Measurements from ENCODE around the gene SERHL2.
A peak's percentile ranks its signal among the peaks of the same experiment; 100 is the strongest.
"Not testable (repeated sequence)": the region's sequence is repeated elsewhere in the genome, so short reads cannot be mapped to it uniquely, and the experiment has no call there.

Gene SERHL2, protein sequence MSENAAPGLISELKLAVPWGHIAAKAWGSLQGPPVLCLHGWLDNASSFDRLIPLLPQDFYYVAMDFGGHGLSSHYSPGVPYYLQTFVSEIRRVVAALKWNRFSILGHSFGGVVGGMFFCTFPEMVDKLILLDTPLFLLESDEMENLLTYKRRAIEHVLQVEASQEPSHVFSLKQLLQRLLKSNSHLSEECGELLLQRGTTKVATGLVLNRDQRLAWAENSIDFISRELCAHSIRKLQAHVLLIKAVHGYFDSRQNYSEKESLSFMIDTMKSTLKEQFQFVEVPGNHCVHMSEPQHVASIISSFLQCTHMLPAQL

DNA sequence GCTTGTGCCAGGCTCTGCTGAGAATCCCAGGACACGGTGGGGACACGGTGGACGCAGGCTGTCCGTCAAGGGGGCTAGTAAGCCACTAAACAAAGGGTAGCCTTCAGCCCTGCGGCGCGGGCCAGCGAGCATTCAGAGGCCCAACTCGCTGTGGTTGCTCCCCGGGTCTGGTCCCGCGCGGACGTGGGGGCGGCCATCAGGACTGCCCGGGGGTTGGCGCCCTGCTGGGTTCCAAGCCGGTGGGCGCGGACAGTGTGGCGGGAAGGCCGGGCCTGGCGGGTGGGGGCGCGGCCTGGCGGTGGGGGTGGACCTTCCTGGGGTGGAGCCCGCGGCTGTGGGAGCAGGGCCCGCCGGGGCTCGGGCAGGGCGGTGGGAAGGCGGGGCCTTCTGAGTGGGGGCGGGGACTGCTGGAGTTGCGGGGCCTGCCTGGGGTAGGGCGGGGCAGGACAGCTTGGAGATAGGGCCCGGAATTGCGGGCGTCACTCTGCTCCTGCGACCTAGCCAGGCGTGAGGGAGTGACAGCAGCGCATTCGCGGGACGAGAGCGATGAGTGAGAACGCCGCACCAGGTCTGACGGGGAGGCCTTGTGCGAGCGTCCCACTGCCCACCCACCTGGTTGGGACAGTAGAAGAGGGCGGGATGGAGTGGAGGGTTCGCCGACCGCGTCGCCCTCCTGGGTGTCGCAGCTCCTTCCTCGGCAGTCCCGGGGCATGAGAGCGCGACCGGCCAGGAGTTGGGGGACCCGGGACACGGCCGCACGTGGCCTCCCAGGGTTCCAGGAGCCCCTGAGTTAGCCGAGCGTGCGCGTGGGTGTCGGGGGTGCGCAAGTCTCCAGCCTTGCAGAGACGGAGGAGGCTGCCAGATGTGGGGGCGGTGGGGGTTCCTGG, at the start of gene SERHL2:
SERHL2 (plus strand) TSS at position 482 of the 887 bp plus-strand sequence; CDS start at position 547, 65 bp downstream.
- TF ChIP-seq, protein P1, sequence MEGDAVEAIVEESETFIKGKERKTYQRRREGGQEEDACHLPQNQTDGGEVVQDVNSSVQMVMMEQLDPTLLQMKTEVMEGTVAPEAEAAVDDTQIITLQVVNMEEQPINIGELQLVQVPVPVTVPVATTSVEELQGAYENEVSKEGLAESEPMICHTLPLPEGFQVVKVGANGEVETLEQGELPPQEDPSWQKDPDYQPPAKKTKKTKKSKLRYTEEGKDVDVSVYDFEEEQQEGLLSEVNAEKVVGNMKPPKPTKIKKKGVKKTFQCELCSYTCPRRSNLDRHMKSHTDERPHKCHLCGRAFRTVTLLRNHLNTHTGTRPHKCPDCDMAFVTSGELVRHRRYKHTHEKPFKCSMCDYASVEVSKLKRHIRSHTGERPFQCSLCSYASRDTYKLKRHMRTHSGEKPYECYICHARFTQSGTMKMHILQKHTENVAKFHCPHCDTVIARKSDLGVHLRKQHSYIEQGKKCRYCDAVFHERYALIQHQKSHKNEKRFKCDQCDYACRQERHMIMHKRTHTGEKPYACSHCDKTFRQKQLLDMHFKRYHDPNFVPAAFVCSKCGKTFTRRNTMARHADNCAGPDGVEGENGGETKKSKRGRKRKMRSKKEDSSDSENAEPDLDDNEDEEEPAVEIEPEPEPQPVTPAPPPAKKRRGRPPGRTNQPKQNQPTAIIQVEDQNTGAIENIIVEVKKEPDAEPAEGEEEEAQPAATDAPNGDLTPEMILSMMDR (IDR thresholded peaks at IDR 0.05; ENCODE audit: low read depth, low read length) = no peak
- H3K4me3 ChIP-seq (ENCODE audit: low read depth, low read length) = peak within 1 kb of the TSS; percentile 56

DNA sequence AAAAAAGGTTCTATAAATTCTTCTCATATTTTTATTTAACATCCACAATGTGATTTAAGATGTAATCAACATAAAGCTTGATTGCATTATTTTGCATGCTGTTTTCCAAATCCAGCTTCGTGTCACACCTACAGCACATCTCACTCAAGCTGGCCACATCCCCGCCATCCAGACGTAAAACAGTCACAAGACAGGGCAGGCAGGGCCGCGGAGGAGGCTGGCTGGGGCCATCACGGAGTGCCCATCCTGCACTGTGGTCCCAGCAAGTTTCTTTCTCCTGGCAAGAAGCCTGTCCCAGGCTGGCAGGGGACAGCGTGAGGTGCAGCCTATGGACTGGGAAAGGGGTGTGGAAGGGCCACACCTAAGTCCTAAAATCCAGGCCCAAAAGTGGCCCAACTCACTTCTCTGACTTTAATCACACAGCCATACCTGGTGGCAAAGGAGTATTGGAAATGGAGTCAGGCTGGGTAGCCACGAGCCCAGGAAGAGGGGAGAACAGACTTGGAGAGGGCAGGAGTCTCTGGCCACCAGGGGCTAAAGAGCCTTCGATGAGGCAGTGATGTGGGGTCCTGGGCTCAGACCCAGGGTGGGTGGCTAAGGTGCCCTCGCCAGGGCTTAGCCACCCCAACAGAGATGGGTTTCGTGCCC, 45.3 kb upstream of the SERHL2 start:
- not testable (repeated sequence) for H3K4me3 ChIP-seq (ENCODE audit: low read depth, low read length)

DNA sequence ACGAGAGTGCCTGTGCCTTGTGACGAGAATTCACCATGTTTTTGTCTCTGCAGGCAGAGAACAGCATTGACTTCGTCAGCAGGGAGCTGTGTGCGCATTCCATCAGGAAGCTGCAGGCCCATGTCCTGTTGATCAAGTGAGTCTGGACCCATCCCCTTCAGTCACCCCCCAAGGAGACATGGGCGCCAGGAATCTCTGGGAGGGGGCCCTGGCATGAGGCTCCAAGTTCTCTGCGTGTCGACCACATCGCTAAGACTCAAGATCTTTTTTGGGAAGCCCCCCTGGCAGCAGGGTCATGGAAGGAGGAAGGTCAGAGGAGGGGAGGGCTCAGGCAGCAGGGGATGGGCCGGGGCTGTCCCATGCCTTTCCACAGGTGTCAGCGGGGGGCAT, 44.8 kb upstream of the SERHL2 start:
- H3K4me3 ChIP-seq (ENCODE audit: low read depth, low read length) = not testable (repeated sequence)

DNA sequence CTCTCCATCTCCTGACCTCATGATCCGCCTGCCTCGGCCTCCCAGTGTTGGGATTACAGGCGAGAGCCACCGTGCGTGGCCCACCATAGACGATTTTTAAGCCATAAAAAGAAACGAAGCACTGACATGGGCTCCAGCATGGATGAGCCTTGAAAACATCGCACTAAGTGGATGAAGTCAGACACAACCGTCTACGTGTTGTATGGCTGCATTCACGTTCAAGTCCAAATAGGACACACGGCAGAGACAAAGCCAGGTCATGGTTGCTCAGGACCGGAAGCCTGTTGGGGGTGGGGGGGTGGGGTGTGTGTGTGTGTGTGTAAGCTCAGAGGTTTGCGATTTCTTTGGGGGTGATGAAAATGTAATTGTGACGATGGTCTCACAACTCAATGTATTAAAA, 44.2 kb upstream of the SERHL2 start:
- no peak overlapping the region for H3K4me3 ChIP-seq (ENCODE audit: low read depth, low read length)
- TF ChIP-seq, protein P1 (IDR thresholded peaks at IDR 0.05; ENCODE audit: low read depth, low read length) = no peak

DNA sequence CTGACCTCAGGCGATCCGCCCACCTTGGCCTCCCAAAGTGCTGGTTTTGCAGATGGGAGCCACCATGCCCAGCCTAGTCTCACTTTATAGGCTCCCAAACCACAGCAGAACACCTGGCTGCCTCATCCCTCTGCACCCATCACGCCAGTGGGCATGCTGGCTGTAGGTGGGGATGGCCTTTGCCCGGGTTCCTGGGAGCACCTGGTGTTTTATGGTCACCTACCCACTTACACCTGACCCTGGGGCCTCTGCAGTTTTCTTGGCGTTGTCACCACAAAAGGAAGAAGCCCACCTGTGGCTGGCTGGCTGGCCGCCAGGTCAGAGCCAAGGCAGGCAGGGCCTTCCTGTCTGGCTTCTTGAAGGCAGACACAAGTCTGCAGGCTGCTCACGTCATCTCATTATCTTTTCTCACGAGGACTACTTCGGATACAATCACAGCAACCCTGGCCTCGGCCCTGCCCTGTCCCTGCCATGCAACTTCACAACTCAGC, 42.3 kb upstream of the SERHL2 start:
- H3K4me3 ChIP-seq (ENCODE audit: low read depth, low read length) = no peak overlapping the region
- TF ChIP-seq, protein P1 (IDR thresholded peaks at IDR 0.05; ENCODE audit: low read depth, low read length) = no peak

DNA sequence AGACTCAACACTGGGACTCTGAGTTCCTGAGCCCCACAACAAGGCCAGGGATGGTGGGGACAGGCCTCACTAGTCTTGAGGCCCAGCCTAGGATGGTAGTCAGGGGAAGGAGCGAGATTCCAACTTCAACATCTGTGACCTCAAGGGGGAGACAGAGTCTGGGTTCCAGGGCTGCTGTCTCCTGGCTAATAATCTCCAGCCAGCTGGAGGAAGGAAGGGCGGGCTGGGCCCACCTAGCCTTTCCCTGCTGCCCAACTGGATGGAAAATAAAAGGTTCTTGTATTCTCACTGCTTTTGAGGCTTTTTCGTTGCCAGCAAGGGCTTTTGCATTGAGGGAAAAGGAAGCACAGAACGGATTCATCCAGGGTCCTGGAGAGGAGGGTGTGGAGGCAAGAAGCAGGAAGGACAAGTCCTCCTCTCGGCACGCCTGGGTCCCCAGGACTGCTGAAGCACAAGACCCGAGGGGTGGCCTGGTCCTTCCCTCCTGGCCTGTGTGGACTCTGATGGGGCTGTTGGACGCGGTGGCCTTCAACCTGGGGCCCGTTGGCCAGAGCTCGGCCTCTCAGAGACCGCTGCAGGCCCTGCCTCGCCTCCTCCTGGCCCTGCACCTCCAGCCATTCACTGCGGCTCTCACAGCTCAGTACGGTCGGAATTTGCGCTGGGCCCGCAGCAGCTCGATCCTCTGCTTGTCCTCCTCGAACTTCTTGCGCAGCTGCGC, 41.3 kb upstream of the SERHL2 start:
- not testable (repeated sequence) for H3K4me3 ChIP-seq (ENCODE audit: low read depth, low read length)

DNA sequence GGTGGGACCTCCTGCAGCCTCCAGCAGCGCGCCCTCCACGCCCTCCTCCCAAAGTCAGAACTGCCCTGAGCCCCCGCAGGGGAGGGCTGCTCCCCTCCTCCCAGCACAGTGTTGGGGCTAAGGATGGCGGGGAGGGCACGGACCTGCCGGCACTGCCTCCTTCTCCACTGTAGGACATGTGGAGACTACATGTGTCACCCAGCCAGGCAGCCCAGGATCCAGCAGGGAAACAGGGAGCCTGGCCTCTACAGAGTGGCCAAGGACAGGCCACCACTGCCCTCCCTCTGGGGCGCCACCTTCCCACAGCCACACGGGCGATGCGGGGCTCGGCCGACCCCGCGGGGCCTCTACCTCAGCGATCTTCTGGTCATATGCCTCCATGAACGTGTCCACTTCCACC, 39.4 kb upstream of the SERHL2 start:
- H3K4me3 ChIP-seq (ENCODE audit: low read depth, low read length) = not testable (repeated sequence)

DNA sequence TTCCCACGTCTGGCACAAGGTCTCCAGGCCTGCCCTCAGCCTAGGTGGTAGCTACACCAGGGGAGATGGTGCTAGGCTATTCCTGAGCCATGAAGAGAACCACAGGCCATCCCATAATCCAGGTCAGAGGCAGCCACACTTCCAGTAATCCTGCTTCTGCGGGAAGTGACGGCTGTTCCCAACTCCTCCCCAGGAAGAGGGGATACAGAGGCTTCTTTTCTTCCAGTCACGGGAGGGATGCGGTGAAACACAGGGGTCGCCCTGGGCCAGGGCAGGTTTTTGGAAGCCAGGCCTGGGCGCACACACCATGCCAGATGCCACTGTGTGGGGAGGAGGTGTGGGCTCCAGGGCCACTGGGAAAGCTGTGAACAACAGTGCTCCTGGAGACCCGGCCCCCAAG, 38.5 kb upstream of the SERHL2 start:
- H3K4me3 ChIP-seq (ENCODE audit: low read depth, low read length) = not testable (repeated sequence)

DNA sequence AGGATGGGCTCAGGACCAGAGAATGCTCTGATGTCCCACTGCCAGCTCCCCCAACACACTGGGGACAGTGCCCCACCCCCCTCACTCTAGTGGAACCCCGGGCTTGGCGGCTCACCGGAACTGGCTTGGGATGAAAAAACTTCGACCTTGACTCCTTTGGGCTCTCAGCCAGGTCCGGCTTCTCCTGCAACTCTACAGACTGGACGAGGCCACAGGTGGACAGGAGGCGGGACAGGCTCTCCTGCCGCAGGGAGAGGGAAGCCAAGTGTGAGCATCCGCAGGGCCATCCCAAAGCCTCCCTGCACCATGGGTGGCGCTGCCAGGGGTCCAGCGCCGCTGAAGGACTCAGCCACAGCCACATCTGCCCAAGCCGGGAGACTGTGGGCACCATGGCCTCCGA, 37.9 kb upstream of the SERHL2 start:
- no peak overlapping the region for H3K4me3 ChIP-seq (ENCODE audit: low read depth, low read length)

DNA sequence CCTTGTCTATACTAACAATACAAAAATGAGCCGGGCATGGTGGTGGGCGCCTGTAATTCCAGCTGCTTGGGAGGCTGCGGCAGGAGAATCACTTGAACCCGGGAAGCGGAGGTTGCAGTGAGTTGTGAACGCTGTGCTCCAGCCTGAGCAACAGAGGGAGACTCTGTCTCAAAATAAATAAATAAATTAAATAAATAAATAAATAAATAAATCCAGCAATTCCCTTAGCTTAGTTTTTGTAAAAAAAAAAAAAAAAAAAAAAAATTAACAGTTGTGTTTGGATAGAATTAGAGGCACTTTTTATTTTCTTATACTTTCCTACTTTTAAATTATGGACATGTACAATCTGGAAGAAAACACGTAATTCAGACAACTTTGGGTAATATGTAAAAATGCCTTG, 36.7 kb upstream of the SERHL2 start:
- not testable (repeated sequence) for H3K4me3 ChIP-seq (ENCODE audit: low read depth, low read length)

More for the DNA sequence above, 37.9 kb upstream of the SERHL2 start:
- TF ChIP-seq, protein P1 (IDR thresholded peaks at IDR 0.05; ENCODE audit: low read depth, low read length) = no peak

DNA sequence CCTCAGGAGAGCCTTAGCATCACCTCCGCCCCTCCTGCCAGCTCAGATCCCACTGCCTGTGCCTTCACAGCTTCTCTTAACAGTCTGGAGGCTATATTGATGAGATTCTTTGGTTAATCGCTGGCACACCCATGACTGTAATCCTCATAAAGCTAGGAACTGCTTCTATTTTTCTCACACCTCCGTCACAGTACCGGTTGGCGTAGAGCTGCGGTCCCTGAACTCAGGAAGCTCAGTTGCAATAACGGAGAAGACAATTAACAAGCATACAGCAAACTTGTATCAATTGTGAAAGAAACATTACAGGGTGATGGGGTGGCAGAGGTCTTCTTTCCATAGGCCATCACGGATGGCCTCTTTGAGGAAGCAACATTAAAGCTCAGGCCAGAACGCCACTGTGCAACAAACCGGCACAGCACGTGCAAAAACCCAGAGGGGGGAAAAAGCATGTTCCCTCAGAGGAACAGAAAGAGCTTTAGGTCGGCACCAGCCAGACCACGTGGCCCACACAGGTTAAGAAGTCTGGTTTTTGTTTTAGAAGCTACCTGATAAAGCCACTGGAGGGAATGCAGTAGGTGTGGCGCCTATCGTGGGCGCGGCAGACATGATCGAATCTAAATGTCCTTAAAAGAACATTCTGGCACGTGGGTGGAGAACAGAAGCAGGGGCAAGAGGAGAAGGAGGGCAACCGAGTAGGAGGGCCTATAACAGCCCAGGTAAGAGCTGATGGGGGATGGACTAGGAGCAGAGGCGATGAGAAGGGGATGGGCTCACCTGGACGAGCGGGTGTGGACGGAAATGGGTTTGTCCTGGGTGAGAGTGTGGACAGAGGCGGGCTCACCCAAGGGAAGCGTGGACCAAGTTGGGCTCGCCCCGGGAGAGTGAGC, 34.9 kb upstream of the SERHL2 start:
- peak overlapping the region; percentile 72 for H3K4me3 ChIP-seq (ENCODE audit: low read depth, low read length)
